MM.1S (cell line): ENCODE results near the gene KRT12.

ENCODE experiments used
- EZH2 ChIP-seq: fragments of 300-600 bp; sonication (generic); optimal IDR thresholded peaks from 2 replicates; pipeline ENCODE3; 2017; ENCODE audit warnings: low read depth, mild to moderate bottlenecking, antibody characterized with exemption, low read length, mixed read lengths
- EZH2phosphoT487 ChIP-seq: fragments of 300-600 bp; sonication (generic); IDR thresholded peaks from 2 replicates; pipeline ENCODE4 v1.6.1; 2018; ENCODE audit warnings: antibody characterized with exemption, low read length
- TF ChIP-seq, protein P1 (sequence below): fragments of 300-600 bp; sonication (generic); IDR thresholded peaks from 2 replicates; pipeline ENCODE4 v1.5.1; 2016; ENCODE audit warnings: antibody characterized with exemption, low read length, mixed read lengths

DNA sequence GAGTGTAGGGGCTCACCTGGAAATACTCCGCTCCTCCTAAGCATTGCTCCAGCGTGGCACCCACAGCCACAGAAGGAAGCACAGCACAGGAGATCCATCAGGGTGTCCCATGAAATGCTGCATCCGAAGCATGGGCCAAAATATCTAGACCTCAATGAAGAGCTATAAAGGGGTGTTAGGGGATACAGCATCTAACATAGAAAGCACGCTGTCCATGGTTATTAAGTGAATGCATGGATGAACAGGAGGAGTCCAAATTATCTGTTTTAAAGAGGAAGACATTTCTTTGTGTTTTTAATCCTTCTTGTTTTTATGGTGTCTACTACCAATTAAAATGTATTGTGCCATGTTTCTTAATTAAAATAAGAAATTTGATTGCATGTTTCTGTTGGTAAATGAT, 39.6 kb upstream of the KRT12 start:
- TF ChIP-seq, protein P1, sequence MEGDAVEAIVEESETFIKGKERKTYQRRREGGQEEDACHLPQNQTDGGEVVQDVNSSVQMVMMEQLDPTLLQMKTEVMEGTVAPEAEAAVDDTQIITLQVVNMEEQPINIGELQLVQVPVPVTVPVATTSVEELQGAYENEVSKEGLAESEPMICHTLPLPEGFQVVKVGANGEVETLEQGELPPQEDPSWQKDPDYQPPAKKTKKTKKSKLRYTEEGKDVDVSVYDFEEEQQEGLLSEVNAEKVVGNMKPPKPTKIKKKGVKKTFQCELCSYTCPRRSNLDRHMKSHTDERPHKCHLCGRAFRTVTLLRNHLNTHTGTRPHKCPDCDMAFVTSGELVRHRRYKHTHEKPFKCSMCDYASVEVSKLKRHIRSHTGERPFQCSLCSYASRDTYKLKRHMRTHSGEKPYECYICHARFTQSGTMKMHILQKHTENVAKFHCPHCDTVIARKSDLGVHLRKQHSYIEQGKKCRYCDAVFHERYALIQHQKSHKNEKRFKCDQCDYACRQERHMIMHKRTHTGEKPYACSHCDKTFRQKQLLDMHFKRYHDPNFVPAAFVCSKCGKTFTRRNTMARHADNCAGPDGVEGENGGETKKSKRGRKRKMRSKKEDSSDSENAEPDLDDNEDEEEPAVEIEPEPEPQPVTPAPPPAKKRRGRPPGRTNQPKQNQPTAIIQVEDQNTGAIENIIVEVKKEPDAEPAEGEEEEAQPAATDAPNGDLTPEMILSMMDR: no peak
- TF ChIP-seq EZH2 (no peak), EZH2phosphoT487 (no peak)
